SK-N-SH treated with all-trans-retinoic acid at 6 μM for 48 hours (cell line): ENCODE data around the gene CPAMD8.

Source experiments
- ATAC-seq: fragments of 200-7000 bp; cut with Tn5 transposase; 3 replicates; pipeline ENCODE4 v1.9.1; 2020; ENCODE audit warnings: mild to moderate bottlenecking, moderate library complexity
- ARNTL ChIP-seq: fragments of 450-650 bp; formaldehyde crosslinking; IDR thresholded peaks from 2 replicates; pipeline ENCODE4 v1.5.0; 2020; ENCODE audit warnings: low read depth, mild to moderate bottlenecking, moderate library complexity, borderline replicate concordance
- BACH2 ChIP-seq: fragments of 250-450 bp; sonication (Bioruptor Pico); IDR thresholded peaks from 2 replicates; pipeline ENCODE4 v1.9.0; 2021; ENCODE audit warnings: mild to moderate bottlenecking, borderline replicate concordance
- CSDC2 ChIP-seq: fragments of 250-450 bp; sonication (Bioruptor Pico); IDR thresholded peaks from 2 replicates; pipeline ENCODE4 v1.5.0; 2020; ENCODE audit warnings: mild to moderate bottlenecking, moderate library complexity
- GLIS3 ChIP-seq: fragments of 250-450 bp; sonication (Bioruptor Pico); IDR thresholded peaks from 2 replicates; pipeline ENCODE4 v1.5.0; 2020; ENCODE audit warnings: mild to moderate bottlenecking, moderate library complexity
- ISL1 ChIP-seq: fragments of 250-450 bp; sonication (Bioruptor Pico); IDR thresholded peaks from 2 replicates; pipeline ENCODE4 v2.1.2; 2022; ENCODE audit warnings: mild to moderate bottlenecking, moderate library complexity
- OSR1 ChIP-seq: fragments of 250-450 bp; sonication (Bioruptor Pico); IDR thresholded peaks from 2 replicates; pipeline ENCODE4 v1.8.0; 2022; ENCODE audit warnings: moderate library complexity, mild to moderate bottlenecking, inconsistent platforms
- PATZ1 ChIP-seq: fragments of 250-450 bp; sonication (Bioruptor Pico); IDR thresholded peaks from 2 replicates; pipeline ENCODE4 v1.8.0; 2020; ENCODE audit warnings: mild to moderate bottlenecking, moderate library complexity, borderline replicate concordance
- POU6F1 ChIP-seq: fragments of 250-450 bp; sonication (Bioruptor Pico); IDR thresholded peaks from 2 replicates; pipeline ENCODE4 v1.8.0; 2021; ENCODE audit warnings: low read depth, mild to moderate bottlenecking, moderate library complexity, borderline replicate concordance
- PPARA ChIP-seq: fragments of 250-450 bp; sonication (Bioruptor Pico); IDR thresholded peaks from 2 replicates; pipeline ENCODE4 v1.5.0; 2020; ENCODE audit warnings: mild to moderate bottlenecking, borderline replicate concordance
- RARB ChIP-seq: fragments of 250-450 bp; sonication (Bioruptor Pico); IDR thresholded peaks from 2 replicates; pipeline ENCODE4 v1.8.0; 2021; ENCODE audit warnings: mild to moderate bottlenecking, moderate library complexity
- SNAI2 ChIP-seq: fragments of 250-450 bp; sonication (Bioruptor Pico); IDR thresholded peaks from 2 replicates; pipeline ENCODE4 v1.5.0; 2020; ENCODE audit warnings: mild to moderate bottlenecking, moderate library complexity
- TOX ChIP-seq: fragments of 250-450 bp; sonication (Bioruptor Pico); IDR thresholded peaks from 2 replicates; pipeline ENCODE4 v1.8.0; 2021; ENCODE audit warnings: mild to moderate bottlenecking, moderate library complexity, borderline replicate concordance
- TSHZ2 ChIP-seq: fragments of 250-450 bp; sonication (Bioruptor Pico); IDR thresholded peaks from 2 replicates; pipeline ENCODE4 v1.5.0; 2020; ENCODE audit warnings: mild to moderate bottlenecking, moderate library complexity
- ZC3H10 ChIP-seq: fragments of 250-450 bp; sonication (Bioruptor Pico); IDR thresholded peaks from 2 replicates; pipeline ENCODE4 v1.5.1; 2021; ENCODE audit warnings: mild to moderate bottlenecking, moderate library complexity
- ZFP3 ChIP-seq: fragments of 250-450 bp; sonication (Bioruptor Pico); IDR thresholded peaks from 2 replicates; pipeline ENCODE4 v1.5.0; 2020; ENCODE audit warnings: mild to moderate bottlenecking, moderate library complexity
- ZNF565 ChIP-seq: fragments of 450-650 bp; formaldehyde crosslinking; conservative IDR thresholded peaks from 2 replicates; pipeline ENCODE4 v1.5.0; 2020; ENCODE audit warnings: low read depth, mild to moderate bottlenecking, moderate library complexity
- ZNF70 ChIP-seq: fragments of 450-650 bp; formaldehyde crosslinking; IDR thresholded peaks from 2 replicates; pipeline ENCODE4 v1.5.0; 2020; ENCODE audit warnings: mild to moderate bottlenecking, moderate library complexity
- ZNF8 ChIP-seq: fragments of 450-650 bp; formaldehyde crosslinking; IDR thresholded peaks from 2 replicates; pipeline ENCODE4 v1.5.0; 2020; ENCODE audit warnings: mild to moderate bottlenecking, moderate library complexity
- TF ChIP-seq, protein P1 (sequence below): fragments of 250-450 bp; sonication (Bioruptor Pico); IDR thresholded peaks from 2 replicates; pipeline ENCODE4 v1.5.1; 2020; ENCODE audit warnings: low read depth, mild to moderate bottlenecking, moderate library complexity
- TF ChIP-seq, protein P2 (sequence below): fragments of 250-450 bp; sonication (Bioruptor Pico); IDR thresholded peaks from 2 replicates; pipeline ENCODE4 v1.5.1; 2021; ENCODE audit warnings: mild to moderate bottlenecking, moderate library complexity

Gene CPAMD8

GRCh38 chr19:16894080-16894479 is 132.5 kb downstream of the CPAMD8 start:
- no peak for ATAC-seq
- TF ChIP-seq ARNTL (CRISPR knock-in tag) (no peak), GLIS3 (no peak), CSDC2 (CRISPR knock-in tag) (no peak), OSR1 (CRISPR knock-in tag) (no peak), ZNF565 (no peak), POU6F1 (CRISPR knock-in tag) (no peak), SNAI2 (CRISPR knock-in tag) (no peak), ZFP3 (CRISPR knock-in tag) (no peak), BACH2 (CRISPR knock-in tag) (no peak), ZNF70 (CRISPR knock-in tag) (no peak), RARB (no peak), TOX (CRISPR knock-in tag) (no peak), PATZ1 (no peak), TSHZ2 (CRISPR knock-in tag) (no peak)
- TF ChIP-seq, protein P1, sequence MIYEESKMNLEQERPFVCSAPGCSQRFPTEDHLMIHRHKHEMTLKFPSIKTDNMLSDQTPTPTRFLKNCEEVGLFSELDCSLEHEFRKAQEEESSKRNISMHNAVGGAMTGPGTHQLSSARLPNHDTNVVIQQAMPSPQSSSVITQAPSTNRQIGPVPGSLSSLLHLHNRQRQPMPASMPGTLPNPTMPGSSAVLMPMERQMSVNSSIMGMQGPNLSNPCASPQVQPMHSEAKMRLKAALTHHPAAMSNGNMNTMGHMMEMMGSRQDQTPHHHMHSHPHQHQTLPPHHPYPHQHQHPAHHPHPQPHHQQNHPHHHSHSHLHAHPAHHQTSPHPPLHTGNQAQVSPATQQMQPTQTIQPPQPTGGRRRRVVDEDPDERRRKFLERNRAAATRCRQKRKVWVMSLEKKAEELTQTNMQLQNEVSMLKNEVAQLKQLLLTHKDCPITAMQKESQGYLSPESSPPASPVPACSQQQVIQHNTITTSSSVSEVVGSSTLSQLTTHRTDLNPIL (CRISPR knock-in tag) = no peak

DNA sequence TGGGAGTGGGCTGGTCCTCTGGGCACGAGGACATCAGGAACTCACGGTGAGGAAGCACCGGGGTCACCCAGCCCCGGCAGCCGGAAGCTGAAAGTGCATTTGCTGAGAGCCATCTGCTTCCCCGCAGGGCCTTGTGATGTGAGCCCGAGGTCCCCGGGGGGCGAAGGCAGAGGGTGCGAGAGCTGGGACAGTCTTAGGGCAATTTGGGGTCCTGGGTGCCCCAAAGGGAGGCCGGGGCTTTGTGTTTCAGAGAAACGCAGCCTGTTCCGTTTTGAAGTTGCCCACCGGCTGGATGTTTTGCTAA is 133.0 kb downstream of the CPAMD8 start:
- TF ChIP-seq ZC3H10 (no peak), BACH2 (CRISPR knock-in tag) (no peak), TOX (CRISPR knock-in tag) (no peak), ZNF8 (no peak), PPARA (no peak), CSDC2 (CRISPR knock-in tag) (no peak), ZFP3 (CRISPR knock-in tag) (no peak)
- TF ChIP-seq, protein P2, sequence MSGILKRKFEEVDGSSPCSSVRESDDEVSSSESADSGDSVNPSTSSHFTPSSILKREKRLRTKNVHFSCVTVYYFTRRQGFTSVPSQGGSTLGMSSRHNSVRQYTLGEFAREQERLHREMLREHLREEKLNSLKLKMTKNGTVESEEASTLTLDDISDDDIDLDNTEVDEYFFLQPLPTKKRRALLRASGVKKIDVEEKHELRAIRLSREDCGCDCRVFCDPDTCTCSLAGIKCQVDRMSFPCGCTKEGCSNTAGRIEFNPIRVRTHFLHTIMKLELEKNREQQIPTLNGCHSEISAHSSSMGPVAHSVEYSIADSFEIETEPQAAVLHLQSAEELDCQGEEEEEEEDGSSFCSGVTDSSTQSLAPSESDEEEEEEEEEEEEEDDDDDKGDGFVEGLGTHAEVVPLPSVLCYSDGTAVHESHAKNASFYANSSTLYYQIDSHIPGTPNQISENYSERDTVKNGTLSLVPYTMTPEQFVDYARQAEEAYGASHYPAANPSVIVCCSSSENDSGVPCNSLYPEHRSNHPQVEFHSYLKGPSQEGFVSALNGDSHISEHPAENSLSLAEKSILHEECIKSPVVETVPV (CRISPR knock-in tag) = no peak
- TF ChIP-seq, all 23 proteins: peak for 0
- ATAC-seq = no peak

GRCh38 chr19:16892868-16893685 is 133.5 kb downstream of the CPAMD8 start:
- no peak for ATAC-seq
- TF ChIP-seq BACH2 (CRISPR knock-in tag) (no peak), GLIS3 (no peak), CSDC2 (CRISPR knock-in tag) (no peak), OSR1 (CRISPR knock-in tag) (no peak), SNAI2 (CRISPR knock-in tag) (no peak), ISL1 (no peak), PPARA (no peak), ZNF8 (no peak), TSHZ2 (CRISPR knock-in tag) (no peak), ZNF565 (no peak), RARB (no peak), POU6F1 (CRISPR knock-in tag) (no peak), ZFP3 (CRISPR knock-in tag) (no peak), ARNTL (CRISPR knock-in tag) (no peak)
- TF ChIP-seq, protein P2 (CRISPR knock-in tag) = no peak
